HG03159 (cell line): ENCODE results near the gene VKORC1.

ENCODE experiments used
- ATAC-seq: cut with Tn5 transposase; IDR thresholded peaks from one replicate; pipeline ENCODE4 v1.9.1; 2021; ENCODE audit warnings: mild to moderate bottlenecking, moderate library complexity; ENCODE audit not compliant: unreplicated experiment

VKORC1 gene

GRCh38 chr16:31083981-31084380 lies 10.6 kb downstream of the VKORC1 start:
- no peak for ATAC-seq

GRCh38 chr16:31083556-31083955 lies 11.0 kb downstream of the VKORC1 start:
- ATAC-seq: no peak

GRCh38 chr16:31083081-31083480 lies 11.5 kb downstream of the VKORC1 start:
- ATAC-seq: no peak

GRCh38 chr16:31082368-31083045 lies 12.1 kb downstream of the VKORC1 start:
- ATAC-seq: no peak

GRCh38 chr16:31081428-31082351 lies 12.9 kb downstream of the VKORC1 start:
- ATAC-seq: no peak

GRCh38 chr16:31080756-31081419 lies 13.7 kb downstream of the VKORC1 start:
- no peak for ATAC-seq

GRCh38 chr16:31080035-31080629 lies 14.5 kb downstream of the VKORC1 start:
- no peak for ATAC-seq

GRCh38 chr16:31079342-31079944 lies 15.2 kb downstream of the VKORC1 start:
- ATAC-seq: no peak

- ATAC-seq: no peak
Measured at GRCh38 chr16:31078597-31079341, 15.8 kb downstream of the VKORC1 start.

- ATAC-seq: no peak
Measured at GRCh38 chr16:31077592-31078396, 16.8 kb downstream of the VKORC1 start.

- ATAC-seq: no peak
Measured at GRCh38 chr16:31077024-31077423, 17.6 kb downstream of the VKORC1 start.

- no peak for ATAC-seq
Measured at GRCh38 chr16:31076319-31076718, 18.3 kb downstream of the VKORC1 start.

- ATAC-seq: no peak
Measured at GRCh38 chr16:31074814-31075183, 19.8 kb downstream of the VKORC1 start.

- ATAC-seq: peak; percentile 78
Measured at GRCh38 chr16:31073970-31074813, 20.4 kb downstream of the VKORC1 start, which contains the start of the genes ZNF646 and ZNF668. Gene ZNF646 (plus strand): TSS chr16:31074422. CDS start chr16:31076325, 1,903 bp downstream. Gene ZNF668 (minus strand): TSS chr16:31074240. CDS start chr16:31064459, 9,781 bp downstream.

- peak; percentile 44 for ATAC-seq
Measured at GRCh38 chr16:31073142-31073969, 21.2 kb downstream of the VKORC1 start.

GRCh38 chr16:31072540-31073141 lies 22.0 kb downstream of the VKORC1 start:
- ATAC-seq: peak; percentile 2

GRCh38 chr16:31071861-31072260 lies 22.7 kb downstream of the VKORC1 start:
- no peak for ATAC-seq
